ENCODE data around the gene MEIS2.

DNA sequence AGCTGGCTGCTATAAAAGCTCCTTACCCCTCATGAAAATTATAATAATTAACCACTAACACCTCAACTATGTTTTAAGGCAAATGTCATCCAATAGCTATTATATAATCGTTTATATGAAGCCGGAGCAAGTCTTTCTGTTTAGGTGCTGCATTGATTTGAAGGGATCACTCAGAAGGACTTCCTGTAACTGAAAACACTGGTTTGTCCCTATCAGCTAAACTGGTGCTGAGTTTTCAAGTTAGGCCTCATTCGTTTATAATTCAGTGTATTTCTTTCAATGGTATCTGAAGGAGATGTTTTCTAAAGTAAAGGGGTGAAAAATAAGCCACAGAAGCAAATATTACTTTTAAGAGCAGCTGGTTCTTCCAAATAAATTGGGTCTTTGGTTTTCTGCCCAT is 14.2 kb downstream of the MEIS2 start:
- TF ChIP-seq EZH2 (IDR thresholded peaks at IDR 0.05; ENCODE audit: borderline replicate concordance, low read length) = no peak
- TF ChIP-seq, protein P1, sequence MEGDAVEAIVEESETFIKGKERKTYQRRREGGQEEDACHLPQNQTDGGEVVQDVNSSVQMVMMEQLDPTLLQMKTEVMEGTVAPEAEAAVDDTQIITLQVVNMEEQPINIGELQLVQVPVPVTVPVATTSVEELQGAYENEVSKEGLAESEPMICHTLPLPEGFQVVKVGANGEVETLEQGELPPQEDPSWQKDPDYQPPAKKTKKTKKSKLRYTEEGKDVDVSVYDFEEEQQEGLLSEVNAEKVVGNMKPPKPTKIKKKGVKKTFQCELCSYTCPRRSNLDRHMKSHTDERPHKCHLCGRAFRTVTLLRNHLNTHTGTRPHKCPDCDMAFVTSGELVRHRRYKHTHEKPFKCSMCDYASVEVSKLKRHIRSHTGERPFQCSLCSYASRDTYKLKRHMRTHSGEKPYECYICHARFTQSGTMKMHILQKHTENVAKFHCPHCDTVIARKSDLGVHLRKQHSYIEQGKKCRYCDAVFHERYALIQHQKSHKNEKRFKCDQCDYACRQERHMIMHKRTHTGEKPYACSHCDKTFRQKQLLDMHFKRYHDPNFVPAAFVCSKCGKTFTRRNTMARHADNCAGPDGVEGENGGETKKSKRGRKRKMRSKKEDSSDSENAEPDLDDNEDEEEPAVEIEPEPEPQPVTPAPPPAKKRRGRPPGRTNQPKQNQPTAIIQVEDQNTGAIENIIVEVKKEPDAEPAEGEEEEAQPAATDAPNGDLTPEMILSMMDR (IDR thresholded peaks at IDR 0.05; ENCODE audit: low read length) = no peak

Measured in OCI-LY1 (cell line).